Spleen (tissue), 7 donors: ENCODE data around the gene CCDC124.

Experiments used
- CTCF ChIP-seq, 11 experiments: fragments of 200-600 bp in 7 of 11; fragments of 450-650 bp in 4 of 11; sonication (generic) in 4 of 11; IDR thresholded peaks in 8 of 11; conservative IDR thresholded peaks in 3 of 11; 1 replicate in 7 of 11; 2 replicates in 4 of 11; pipeline versions ENCODE4 v1.4.0 to v1.8.0; 2016 to 2021; ENCODE audit warnings: antibody characterized with exemption in 11 of 11, inconsistent platforms in 4 of 11, mild to moderate bottlenecking in 1 of 11
- POLR2A ChIP-seq, 3 donors: fragments of 450-650 bp; IDR thresholded peaks; one replicate each; pipeline ENCODE4 v1.5.1; 2017; ENCODE audit warnings: antibody characterized with exemption in 3 of 3, mild to moderate bottlenecking in 1 of 3
- donor health status: DM: no; HTN: no; CAD: no; lungs with moderate emphysema.
- donor health status: DM: no; HTN: no; CAD: no.
- donor health status: DM: no; HTN: no; CAD: no.

- no peak for TF ChIP-seq CTCF (IDR thresholded peaks at IDR 0.05 in 8 of 11, conservative IDR thresholded peaks at IDR 0.05 in 3 of 11)
- TF ChIP-seq POLR2A (IDR thresholded peaks at IDR 0.05), result no peak
Observed at GRCh38 chr19:17973759-17974158, 40.9 kb downstream of the CCDC124 start.
